ENCODE data around the gene C12orf57. TPM values are rescaled to one million over a fixed set of nuclear protein-coding genes. Genes with fewer than 3 reads are reported as not detected.

C12orf57 gene
- total and polyA plus RNA-seq, 2 experiments from 2014 or later = 217 to 219 TPM

- Histone ChIP-seq H3K27me3 (no peaks in the 10 kb centered on the region), H3K4me1 (ENCODE audit: insufficient read depth) (peaks cover 37% of the 10 kb centered on the region), H3K79me2 (peaks cover 33% of the 10 kb centered on the region), H3K4me3 (no peak overlapping the region), H3K36me3 (replicated peaks; ENCODE audit: insufficient read depth, low read depth) (no peaks in the 10 kb centered on the region), H3K4me2 (peak overlapping the region; percentile 76), H3K9me3 (ENCODE audit: low read depth) (no peaks in the 10 kb centered on the region), H3K27ac (peak overlapping the region; percentile 99), H3K9me2 (replicated peaks; ENCODE audit: insufficient read depth) (no peaks in the 10 kb centered on the region), H4K20me1 (ENCODE audit: insufficient read depth, poor library complexity, severe bottlenecking) (peaks cover 15% of the 10 kb centered on the region), H2AFZ (no peak overlapping the region)
- no peak for TF ChIP-seq EZH2 (IDR thresholded peaks at IDR 0.05; ENCODE audit: borderline replicate concordance)
- TF ChIP-seq EZH2phosphoT487 (IDR thresholded peaks at IDR 0.05; ENCODE audit: low read depth, severe bottlenecking, unreplicated experiment) = no peak
- DNase-seq (ENCODE audit: low spot score) = no peak
- WGBS (ENCODE audit: low lambda C conversion rate, missing lambda C conversion rate) = 55% methylated on average over 1 of the region's 1 CpG
These were observed 18.6 kb upstream of the C12orf57 start for GRCh38 chr12:6925239-6925539.

- Histone ChIP-seq H3K36me3 (replicated peaks; ENCODE audit: insufficient read depth, low read depth) (no peaks in the 10 kb centered on the region), H3K27me3 (no peaks in the 10 kb centered on the region), H3K9me2 (replicated peaks; ENCODE audit: insufficient read depth) (no peaks in the 10 kb centered on the region), H3K27ac (peak overlapping the region; percentile 99), H3K79me2 (peaks cover 38% of the 10 kb centered on the region), H3K4me3 (no peak overlapping the region), H3K4me1 (ENCODE audit: insufficient read depth) (peaks cover 41% of the 10 kb centered on the region), H3K4me2 (peak overlapping the region; percentile 76), H2AFZ (peak overlapping the region; percentile 20), H3K9me3 (ENCODE audit: low read depth) (no peaks in the 10 kb centered on the region), H4K20me1 (ENCODE audit: insufficient read depth, poor library complexity, severe bottlenecking) (peaks cover 21% of the 10 kb centered on the region)
- WGBS (ENCODE audit: low lambda C conversion rate, missing lambda C conversion rate) = 18% methylated on average over 8 of the region's 8 CpGs
- DNase-seq (ENCODE audit: low spot score) = peak; percentile 82
- no peak for TF ChIP-seq EZH2phosphoT487 (IDR thresholded peaks at IDR 0.05; ENCODE audit: low read depth, severe bottlenecking, unreplicated experiment)
- no peak for TF ChIP-seq EZH2 (IDR thresholded peaks at IDR 0.05; ENCODE audit: borderline replicate concordance)
- no peak for TF ChIP-seq CTCF (IDR thresholded peaks at IDR 0.05; ENCODE audit: poor library complexity)
These were observed 18.1 kb upstream of the C12orf57 start for GRCh38 chr12:6925540-6926279.

GRCh38 chr12:6927379-6928021, 16.3 kb upstream of the C12orf57 start, which contains the start of gene ATN1:
Gene ATN1 (plus strand): TSS chr12:6927959. CDS start chr12:6934002, 6,043 bp downstream.
- Histone ChIP-seq H3K9me3 (ENCODE audit: low read depth) (no peaks in the 10 kb centered on the region), H3K79me2 (peaks cover 56% of the 10 kb centered on the region), H3K4me3 (peak within 1 kb of the TSS; percentile 96), H3K4me1 (ENCODE audit: insufficient read depth) (peaks cover 52% of the 10 kb centered on the region), H3K36me3 (replicated peaks; ENCODE audit: insufficient read depth, low read depth) (no peaks in the 10 kb centered on the region), H3K27ac (peak within 1 kb of the TSS; percentile 99), H3K27me3 (no peaks in the 10 kb centered on the region), H4K20me1 (ENCODE audit: insufficient read depth, poor library complexity, severe bottlenecking) (peaks cover 39% of the 10 kb centered on the region), H3K9me2 (replicated peaks; ENCODE audit: insufficient read depth) (no peaks in the 10 kb centered on the region), H2AFZ (peak within 1 kb of the TSS; percentile 63), H3K4me2 (peak within 1 kb of the TSS; percentile 91)
- WGBS (ENCODE audit: low lambda C conversion rate, missing lambda C conversion rate) = no CpG with 5 or more reads among the region's 66 CpGs
- peak; percentile 92 for DNase-seq (ENCODE audit: low spot score)
- TF ChIP-seq EZH2 (IDR thresholded peaks at IDR 0.05; ENCODE audit: borderline replicate concordance) (no peak), CTCF (IDR thresholded peaks at IDR 0.05; ENCODE audit: poor library complexity) (no peak), EZH2phosphoT487 (IDR thresholded peaks at IDR 0.05; ENCODE audit: low read depth, severe bottlenecking, unreplicated experiment) (no peak)

All from hepatocyte (in vitro differentiated cells).